ENCODE results near the gene ATAT1.

Gene ATAT1

GRCh38 chr6:30626484-30627366 lies at the start of gene ATAT1:
Gene ATAT1 (plus strand): TSS chr6:30626874.
- Histone ChIP-seq H2AFZ (ENCODE audit: low read length) (peak within 1 kb of the TSS; percentile 81), H3K36me3 (replicated peaks; ENCODE audit: insufficient read depth, low read length) (no peaks in the 10 kb centered on the region; the same call in 1 of the 2 replicates)
- TF ChIP-seq EZH2phosphoT487 (IDR thresholded peaks at IDR 0.05; ENCODE audit: low read length) (no peak), EZH2 (optimal IDR thresholded peaks at IDR 0.05; ENCODE audit: low read depth, low read length) (no peak), CTCF (IDR thresholded peaks at IDR 0.05; ENCODE audit: low read length) (peak; percentile 42)

GRCh38 chr6:30578051-30578450 lies 48.6 kb upstream of the ATAT1 start:
- Histone ChIP-seq H3K36me3 (replicated peaks; ENCODE audit: insufficient read depth, low read length) (peaks cover 4% of the 10 kb centered on the region), H3F3A (ENCODE audit: insufficient read depth, low read length) (peaks cover under 1% of the 10 kb centered on the region; the same call in 1 of the 2 replicates), H3K9me2 (replicated peaks; ENCODE audit: insufficient read depth, low read length) (no peaks in the 10 kb centered on the region), H3K9me3 (replicated peaks; ENCODE audit: insufficient read depth, low read length) (no peaks in the 10 kb centered on the region), H3K4me2 (ENCODE audit: low read depth, low read length) (no peak overlapping the region), H4K20me1 (ENCODE audit: insufficient read depth, low read length) (peaks cover 5% of the 10 kb centered on the region; the same call in 1 of the 2 replicates), H3K4me1 (ENCODE audit: low read length) (peaks cover 8% of the 10 kb centered on the region), H3K27me3 (replicated peaks; ENCODE audit: insufficient read depth, low read length) (no peaks in the 10 kb centered on the region), H3K79me2 (ENCODE audit: low read length) (peaks cover 44% of the 10 kb centered on the region), H3K4me3 (ENCODE audit: low read length) (no peak overlapping the region), H3K27ac (ENCODE audit: low read length) (no peak overlapping the region), H3K9ac (ENCODE audit: low read length) (no peak overlapping the region), H2AFZ (ENCODE audit: low read length) (no peak overlapping the region)
- no peak for TF ChIP-seq EZH2 (optimal IDR thresholded peaks at IDR 0.05; ENCODE audit: low read depth, low read length)
- TF ChIP-seq CTCF (IDR thresholded peaks at IDR 0.05; ENCODE audit: low read length), result no peak
- DNase-seq, result no peak

More at GRCh38 chr6:30626484-30627366, at the start of gene ATAT1:
- H3K27me3 ChIP-seq (replicated peaks; ENCODE audit: insufficient read depth, low read length), result no peaks in the 10 kb centered on the region
- H4K20me1 ChIP-seq (ENCODE audit: insufficient read depth, low read length), result no peaks in the 10 kb centered on the region
- peak within 1 kb of the TSS; percentile 71 for H3K4me3 ChIP-seq (ENCODE audit: low read length)
- no peaks in the 10 kb centered on the region for H3K9me2 ChIP-seq (replicated peaks; ENCODE audit: insufficient read depth, low read length)
- no peaks in the 10 kb centered on the region for H3K9me3 ChIP-seq (replicated peaks; ENCODE audit: insufficient read depth, low read length)
- peak within 1 kb of the TSS; percentile 94 for H3K4me2 ChIP-seq (ENCODE audit: low read depth, low read length)
- DNase-seq, result peak; percentile 81
- H3F3A ChIP-seq (ENCODE audit: insufficient read depth, low read length), result peaks cover 21% of the 10 kb centered on the region; the same call in 1 of the 2 replicates
- H3K9ac ChIP-seq (ENCODE audit: low read length), result peak within 1 kb of the TSS; percentile 71
- H3K79me2 ChIP-seq (ENCODE audit: low read length), result peaks cover 2% of the 10 kb centered on the region; the same call in 1 of the 2 replicates
- H3K27ac ChIP-seq (ENCODE audit: low read length), result peak within 1 kb of the TSS; percentile 34; the same call in 1 of the 2 replicates
- H3K4me1 ChIP-seq (ENCODE audit: low read length), result peaks cover 12% of the 10 kb centered on the region; the same call in 1 of the 2 replicates

DNA sequence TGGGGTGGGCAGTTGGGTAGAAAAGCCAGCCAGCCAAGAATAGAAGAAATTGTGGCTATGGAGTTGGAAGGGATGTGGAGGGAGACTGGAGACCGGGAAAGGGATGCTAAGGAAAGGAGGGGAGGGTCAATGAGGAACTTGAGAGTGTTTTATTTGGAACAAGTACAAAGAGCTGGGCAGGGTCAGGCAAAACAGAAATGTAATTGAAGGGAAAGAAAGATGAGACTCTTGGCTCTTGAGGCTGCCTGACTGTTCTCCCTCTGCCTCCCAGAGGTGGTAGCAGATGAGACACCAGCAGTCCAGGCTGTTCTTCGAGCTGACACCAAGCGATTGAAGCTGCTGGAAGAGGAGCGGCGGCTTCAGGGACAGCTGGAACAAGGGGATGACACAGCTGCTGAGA lies 42.8 kb upstream of the ATAT1 start:
- no peak for TF ChIP-seq CTCF (IDR thresholded peaks at IDR 0.05; ENCODE audit: low read length)
- no peak for TF ChIP-seq EZH2 (optimal IDR thresholded peaks at IDR 0.05; ENCODE audit: low read depth, low read length)
- TF ChIP-seq EZH2phosphoT487 (IDR thresholded peaks at IDR 0.05; ENCODE audit: low read length), result no peak
- Histone ChIP-seq H3K4me1 (ENCODE audit: low read length) (no peaks in the 10 kb centered on the region), H3K9me3 (replicated peaks; ENCODE audit: insufficient read depth, low read length) (no peaks in the 10 kb centered on the region), H3F3A (ENCODE audit: insufficient read depth, low read length) (no peaks in the 10 kb centered on the region), H3K79me2 (ENCODE audit: low read length) (peaks cover 4% of the 10 kb centered on the region; the same call in 1 of the 2 replicates), H3K27me3 (replicated peaks; ENCODE audit: insufficient read depth, low read length) (no peaks in the 10 kb centered on the region), H2AFZ (ENCODE audit: low read length) (no peak overlapping the region), H3K4me2 (ENCODE audit: low read depth, low read length) (no peak overlapping the region), H3K36me3 (replicated peaks; ENCODE audit: insufficient read depth, low read length) (peaks cover 3% of the 10 kb centered on the region), H3K27ac (ENCODE audit: low read length) (no peak overlapping the region), H3K9me2 (replicated peaks; ENCODE audit: insufficient read depth, low read length) (no peaks in the 10 kb centered on the region), H3K4me3 (ENCODE audit: low read length) (no peak overlapping the region), H4K20me1 (ENCODE audit: insufficient read depth, low read length) (no peaks in the 10 kb centered on the region), H3K9ac (ENCODE audit: low read length) (no peak overlapping the region)
- no peak for DNase-seq
